RKO (cell line): Measurements from ENCODE around the gene MRPL52.
"Not testable (repeated sequence)": the region's sequence is repeated elsewhere in the genome, so short reads cannot be mapped to it uniquely, and the experiment has no call there.

Experiments
- DNase-seq: peaks from one replicate; pipeline ENCODE4 v3.0.0-alpha.2; 2016; ENCODE audit warnings: low spot score

MRPL52 gene

GRCh38 chr14:22811722-22812121, 18.0 kb upstream of the MRPL52 start:
- DNase-seq, result no peak

GRCh38 chr14:22812744-22813143, 16.9 kb upstream of the MRPL52 start:
- DNase-seq, result no peak

DNA sequence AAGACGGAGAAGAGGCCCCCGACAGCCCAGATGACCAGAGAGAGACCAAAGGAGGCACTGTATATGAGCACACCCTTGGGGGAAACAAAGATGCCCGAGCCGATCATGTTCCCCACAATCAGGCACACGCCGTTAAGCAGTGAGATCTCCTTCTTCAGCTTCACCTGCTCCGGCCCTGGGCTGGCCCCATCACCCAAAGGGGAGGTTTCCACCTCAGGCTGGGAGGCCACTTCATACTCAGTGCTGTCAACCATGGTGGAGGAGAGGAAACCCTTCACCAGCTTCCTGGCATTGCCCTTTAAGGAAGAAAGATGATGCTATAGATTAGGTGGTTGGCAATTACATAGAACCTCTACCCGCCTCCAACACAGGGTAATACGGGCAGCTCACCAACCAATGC, 16.5 kb upstream of the MRPL52 start:
- no peak for DNase-seq

DNA sequence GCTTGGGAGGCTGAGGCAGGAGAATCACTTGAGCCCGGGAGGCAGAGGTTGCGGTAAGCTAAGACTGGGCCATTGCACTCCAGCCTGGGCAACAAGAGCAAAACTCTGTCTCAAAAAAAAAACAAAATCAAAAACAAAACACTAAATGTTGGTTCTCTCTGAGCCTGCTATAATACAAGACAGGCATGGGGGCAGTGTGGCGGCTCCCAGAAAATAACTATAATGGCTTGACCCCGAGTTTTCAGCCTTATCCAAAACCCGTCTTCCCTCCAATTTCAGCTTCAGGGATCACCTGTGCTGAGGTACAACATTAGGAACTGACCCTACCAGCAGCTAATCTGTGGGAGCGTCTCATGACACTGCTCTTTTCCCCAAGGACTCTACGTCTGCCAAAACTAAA, 15.3 kb upstream of the MRPL52 start:
- DNase-seq, result no peak

DNA sequence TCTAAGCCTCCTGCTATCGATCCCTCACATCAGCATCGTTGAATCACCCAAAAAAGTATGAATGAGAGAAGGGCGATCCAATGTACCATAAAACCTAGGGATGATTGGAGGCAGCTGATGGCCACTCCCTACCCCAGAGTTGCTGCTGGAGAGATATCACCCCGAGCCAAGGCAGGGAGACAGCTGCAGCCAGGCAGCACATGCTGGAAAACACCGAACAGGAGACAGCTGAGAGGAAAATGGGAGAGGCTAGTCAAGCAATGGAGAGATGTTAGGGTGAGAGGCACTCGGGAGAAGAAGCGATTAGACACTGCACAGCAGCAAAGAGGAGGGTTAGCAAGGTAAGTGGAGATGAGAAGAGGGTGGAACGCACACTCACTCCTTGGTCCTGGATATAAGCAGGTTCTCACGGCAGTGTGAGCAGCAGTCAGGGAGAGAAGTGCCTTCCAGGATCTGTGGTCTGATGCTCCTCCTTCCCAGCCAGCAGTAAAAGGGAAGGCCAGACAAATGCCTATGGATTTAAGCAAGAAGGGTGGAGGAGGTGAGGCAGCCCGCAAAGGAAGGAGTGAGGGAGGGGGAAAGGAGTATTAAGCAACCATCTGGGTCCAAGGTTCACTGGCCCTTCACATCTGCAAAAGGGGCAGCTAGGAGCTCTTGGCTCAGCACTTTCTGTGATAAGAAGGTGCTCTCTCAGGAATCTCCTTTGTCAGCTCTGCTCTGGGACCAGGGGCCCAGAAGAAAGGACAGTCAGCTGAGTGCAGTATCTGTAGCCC, 14.6 kb upstream of the MRPL52 start, which contains the start of gene SLC7A7:
Gene SLC7A7 (minus strand): TSS at position 495 of the 773 bp plus-strand sequence. CDS start 2,037 bp downstream, outside the sequence.
- no peak for DNase-seq

DNA sequence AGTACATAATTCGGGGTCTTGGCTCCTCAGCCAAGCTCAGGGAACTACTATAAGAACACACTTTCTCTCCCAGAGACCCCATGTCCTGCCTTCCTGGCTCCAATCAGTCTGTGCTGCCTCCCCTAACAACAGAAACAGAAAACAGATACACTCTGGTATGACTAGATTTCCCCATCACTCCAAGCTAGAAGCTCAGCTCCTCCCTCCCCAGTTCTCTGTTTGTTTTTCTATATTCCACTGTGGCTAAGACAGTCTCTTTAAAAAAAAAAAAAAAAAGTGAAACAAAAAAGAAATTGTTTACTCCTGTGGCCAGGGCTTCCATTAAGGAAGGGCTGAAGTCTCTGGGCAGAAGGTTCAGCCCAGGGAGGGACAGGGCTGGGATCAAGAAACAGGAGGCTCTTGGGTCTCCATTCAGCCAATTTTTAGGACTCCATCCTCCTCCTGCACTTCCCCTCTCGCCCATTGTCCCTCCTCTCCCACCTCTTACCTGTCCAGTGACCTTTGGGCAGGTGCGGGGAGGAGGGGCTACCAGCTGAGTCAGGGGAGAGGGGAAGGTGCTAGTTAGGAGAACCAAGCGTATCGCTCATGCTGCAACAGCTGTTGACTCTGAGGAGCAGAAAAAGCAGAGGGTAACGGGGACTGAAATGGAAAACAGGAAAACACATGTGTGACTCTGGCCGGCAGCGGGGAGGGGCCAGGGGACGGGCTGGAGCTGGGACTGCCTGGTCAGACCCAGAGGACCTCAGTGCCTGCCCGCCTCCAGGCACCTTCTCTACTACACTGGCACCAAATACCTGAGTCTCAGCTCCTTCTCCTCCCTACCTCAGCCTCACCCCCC, 10.3 kb upstream of the MRPL52 start:
- DNase-seq, result no peak

GRCh38 chr14:22820731-22821130, 9.0 kb upstream of the MRPL52 start:
- no peak for DNase-seq

DNA sequence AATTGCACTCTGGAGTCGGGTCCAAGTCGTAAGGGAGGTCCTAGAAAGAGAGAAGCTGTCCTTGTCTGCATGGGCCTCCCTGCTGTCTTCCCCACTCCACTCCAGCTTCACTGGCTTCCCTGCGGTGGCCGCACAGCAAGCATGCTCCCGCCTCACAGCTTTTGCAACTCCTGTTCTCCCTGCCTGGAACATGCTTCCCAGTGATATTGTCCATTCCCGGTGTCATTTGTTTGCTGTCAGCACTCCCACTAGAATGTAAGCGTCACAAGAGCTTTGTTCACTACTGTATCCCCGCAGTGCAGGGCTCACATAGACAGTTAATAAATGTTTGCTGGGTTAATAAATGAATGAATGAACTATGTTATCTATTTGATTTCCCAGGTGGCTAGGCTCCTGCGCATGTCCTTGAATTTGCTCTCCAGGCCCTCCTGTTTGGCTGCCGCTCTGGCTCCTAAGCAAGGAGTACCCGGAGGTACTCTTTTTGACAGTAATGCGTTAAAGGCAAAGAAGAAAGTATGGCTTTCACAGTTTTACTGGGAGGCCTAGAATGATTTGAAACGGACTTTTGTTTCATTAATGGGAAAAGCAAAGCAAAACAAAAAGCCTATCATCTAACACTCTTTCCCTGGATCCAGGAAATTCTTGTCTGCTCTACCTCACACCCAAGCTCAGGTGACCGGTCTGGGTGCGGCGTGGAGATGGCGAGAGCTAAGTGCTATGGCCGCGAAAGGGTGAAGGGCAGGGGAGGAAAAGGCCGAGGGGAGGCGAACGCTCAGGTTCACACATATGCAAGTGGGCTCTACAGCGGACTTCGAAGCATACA, 8.3 kb upstream of the MRPL52 start:
- DNase-seq, result no peak

GRCh38 chr14:22822016-22822570, 7.6 kb upstream of the MRPL52 start:
- no peak for DNase-seq

DNA sequence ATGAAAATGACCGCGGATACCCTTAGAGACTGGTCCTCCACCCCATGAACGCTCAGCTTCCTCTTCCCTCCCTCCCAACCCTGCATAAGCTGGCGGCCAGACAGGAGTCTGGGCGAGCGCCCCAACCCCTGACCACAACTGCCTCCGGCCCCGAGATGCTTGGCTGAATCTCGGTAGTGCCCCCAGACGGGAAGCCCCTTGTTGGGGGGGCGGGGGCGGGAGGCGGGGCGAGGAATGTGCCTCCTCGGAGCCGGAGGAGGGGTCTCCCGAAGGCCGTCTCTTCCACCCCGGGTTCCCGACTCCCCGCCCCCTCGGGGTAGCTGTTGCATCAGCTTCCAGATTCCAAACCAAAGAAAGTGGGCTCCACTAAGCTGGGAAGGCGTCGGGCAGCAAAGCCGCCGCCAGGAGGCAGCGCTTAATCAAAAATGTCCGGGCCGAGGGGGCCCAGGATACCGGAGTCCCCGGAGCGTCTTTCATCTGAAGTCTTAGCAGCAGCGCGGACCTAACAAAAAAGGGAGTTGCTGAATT, 7.1 kb upstream of the MRPL52 start:
- DNase-seq, result no peak

- peak; percentile 85 for DNase-seq
Observed at GRCh38 chr14:22824711-22825359, 4.9 kb upstream of the MRPL52 start.

DNA sequence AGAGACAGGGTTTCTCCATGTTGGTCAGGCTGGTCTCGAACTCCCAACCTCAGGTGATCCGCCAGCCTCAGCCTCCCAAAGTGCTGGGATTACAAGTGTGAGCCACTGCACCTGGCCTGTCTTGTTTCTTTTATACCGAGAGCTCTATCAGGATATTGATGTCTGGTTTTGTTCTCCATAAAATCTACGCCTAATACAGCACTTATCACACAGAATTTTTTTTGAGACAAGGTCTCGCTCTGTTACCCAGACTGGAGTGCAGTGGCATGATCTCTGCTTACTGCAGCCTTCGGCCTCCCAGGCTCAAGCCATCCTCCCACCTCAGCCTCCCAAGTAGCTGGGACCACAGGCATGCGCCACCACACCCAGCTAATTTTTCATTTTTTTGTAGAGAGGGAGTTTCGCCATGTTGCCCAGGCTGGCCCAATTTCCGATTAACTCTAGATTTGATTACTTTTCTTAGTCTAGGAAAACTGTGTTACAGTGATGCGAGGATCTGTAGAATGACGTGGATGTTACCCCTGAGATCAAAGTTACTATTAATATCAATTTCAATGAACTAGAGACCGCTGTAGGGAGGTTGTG, 519 bp upstream of the MRPL52 start:
- DNase-seq, result not testable (repeated sequence)

DNA sequence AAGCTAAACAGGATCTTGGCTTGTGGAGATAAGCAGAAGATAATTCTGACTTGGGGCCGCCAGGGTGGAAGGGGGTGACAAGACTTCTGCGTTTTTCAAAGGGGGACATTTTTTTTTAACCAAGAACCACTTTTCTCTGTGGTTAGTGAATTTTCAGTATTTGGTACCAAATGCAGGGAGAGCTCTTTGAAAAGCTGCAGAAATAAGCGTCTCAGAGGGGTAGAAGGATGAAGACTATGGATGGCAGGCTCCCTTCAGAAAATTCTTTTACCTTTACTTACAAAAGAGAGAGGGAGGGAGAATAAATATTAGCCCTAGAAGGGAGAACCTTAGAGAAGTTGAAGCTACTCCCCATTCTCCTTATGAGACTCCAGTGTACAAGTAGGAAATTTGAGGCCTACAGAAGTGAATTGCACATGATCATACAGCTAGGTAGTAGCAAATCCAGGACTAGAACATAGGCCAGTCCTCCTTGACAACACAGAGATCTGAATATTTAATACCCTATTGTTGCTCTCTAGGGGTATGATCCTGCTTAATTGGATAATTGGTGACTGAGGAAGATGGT, 840 bp downstream of the MRPL52 start:
- peak; percentile 45 for DNase-seq

GRCh38 chr14:22835505-22835904, 5.8 kb downstream of the MRPL52 start:
- DNase-seq, result no peak

GRCh38 chr14:22836301-22837113, 6.8 kb downstream of the MRPL52 start, which contains the start of gene MMP14:
Gene MMP14 (plus strand): TSS chr14:22836585. CDS start chr14:22836818, 233 bp downstream.
- DNase-seq, result peak; percentile 65

DNA sequence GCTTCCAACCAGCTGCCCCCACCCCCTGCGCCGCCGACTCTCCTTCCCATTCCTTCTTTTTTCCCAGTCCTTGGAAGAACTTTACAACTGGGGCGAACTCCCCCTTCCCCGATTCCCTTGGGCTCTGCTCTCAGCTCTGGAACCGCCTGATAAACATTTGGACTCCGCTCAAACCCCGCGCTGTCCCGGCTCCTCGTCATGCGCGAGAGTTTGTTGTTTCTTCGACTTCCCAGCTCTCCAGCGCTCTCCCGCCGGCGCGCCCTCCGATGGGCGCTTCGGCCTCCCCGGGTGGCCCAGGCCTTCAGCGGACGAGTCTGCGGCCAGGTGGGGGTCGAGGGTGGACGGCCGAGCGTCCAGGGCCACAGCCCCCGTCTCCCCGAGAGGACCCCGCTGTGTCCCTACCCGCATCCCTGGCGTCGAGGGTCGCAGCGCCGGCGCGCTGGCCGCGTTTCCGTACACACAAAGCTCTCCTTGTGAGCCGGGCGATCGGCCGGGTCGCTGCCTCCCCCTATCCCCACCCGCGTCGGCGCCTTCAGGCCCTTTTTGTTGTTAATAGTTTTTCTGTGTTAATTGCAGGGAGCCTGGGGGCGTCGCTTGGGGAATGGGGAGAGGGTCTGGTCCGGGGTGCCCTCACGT, 7.5 kb downstream of the MRPL52 start:
- peak; percentile 61 for DNase-seq

- DNase-seq, result no peak
Observed at GRCh38 chr14:22837750-22838538, 8.3 kb downstream of the MRPL52 start.

- DNase-seq, result no peak
Observed at GRCh38 chr14:22838631-22839041, 8.9 kb downstream of the MRPL52 start.
